Measurements from ENCODE around the gene HSD3B7.

GRCh38 chr16:31006589-31006988 is 21.6 kb downstream of the HSD3B7 start:
- TF ChIP-seq CTCF (IDR thresholded peaks at IDR 0.05 in 8 of 11, conservative IDR thresholded peaks at IDR 0.05 in 3 of 11) (no peak), POLR2A (IDR thresholded peaks at IDR 0.05) (no peak)

All from spleen (tissue), 7 donors.